Activated T-cell treated with anti-CD3 and anti-CD28 coated beads, Interleukin-2, amount 50 U/mL, for 72 hours (primary cell): ENCODE measurements around the gene B4GALT2. TPM values are rescaled to one million over a fixed set of nuclear protein-coding genes. Genes with fewer than 3 reads are reported as not detected.

Experiments used
- ATAC-seq, 2 donors: fragments of 150-1000 bp; cut with Tn5 transposase; replicated peaks in 1 of 2; 2 replicates each; pipeline ENCODE4 v1.10.0; 2021; ENCODE audit warnings: moderate library complexity in 2 of 2, mild to moderate bottlenecking in 1 of 2
- DNase-seq, 2 donors: peaks; one replicate each; pipeline ENCODE4 v3.0.0; 2021 to 2022; ENCODE audit warnings: mixed read lengths in 1 of 2
- H3K27ac Mint-ChIP-seq: one replicate; pipeline ENCODE4 v1.8.0; 2022; ENCODE audit warnings: mild to moderate bottlenecking, moderate library complexity, mixed read lengths
- H3K27me3 Mint-ChIP-seq: one replicate; pipeline ENCODE4 v1.8.0; 2022; ENCODE audit warnings: low read depth, mixed read lengths
- H3K36me3 Mint-ChIP-seq, 2 donors: one replicate each; pipeline ENCODE4 v1.8.0; 2022; ENCODE audit warnings: mixed read lengths in 2 of 2, mild to moderate bottlenecking in 1 of 2; ENCODE audit not compliant: insufficient read depth in 2 of 2
- H3K4me1 Mint-ChIP-seq: one replicate; pipeline ENCODE4 v1.8.0; 2022; ENCODE audit warnings: low read depth, mixed read lengths
- H3K4me3 Mint-ChIP-seq, 2 donors: one replicate each; pipeline ENCODE4 v1.8.0; 2022; ENCODE audit warnings: mild to moderate bottlenecking in 2 of 2, mixed read lengths in 2 of 2, moderate library complexity in 2 of 2
- H3K9me3 Mint-ChIP-seq, 2 donors: one replicate each; pipeline ENCODE4 v1.8.0; 2022; ENCODE audit warnings: mixed read lengths in 2 of 2
- total RNA-seq, 2 donors: library from RNA; stranded (reverse); gene quantifications; one replicate each; pipeline ENCODE4 v1.2.3, GENCODE V29; 2022

B4GALT2 gene
- total RNA-seq, 2 donors from 2014 or later = 19.5 to 20.4 TPM

GRCh38 chr1:44040418-44040817 is 61.4 kb downstream of the B4GALT2 start:
- no peak overlapping the region for H3K4me3 Mint-ChIP-seq
- no peak overlapping the region for H3K27ac Mint-ChIP-seq
- DNase-seq (no peak), ATAC-seq (no peak)
- peaks cover 12% of the 10 kb centered on the region for H3K4me1 Mint-ChIP-seq
- H3K36me3 Mint-ChIP-seq = peaks cover 0 to 2% of the 10 kb centered on the region in 2 donors
- no peaks in the 10 kb centered on the region for H3K9me3 Mint-ChIP-seq
- H3K27me3 Mint-ChIP-seq = peaks cover 10% of the 10 kb centered on the region

Other genes with a start within 250 kb of the B4GALT2 start
- 1 to 10 TPM; 1.9 to 3.0 TPM for gene ARTN, start 45.4 kb upstream of the B4GALT2 start, total RNA-seq
- 10 to 100 TPM; 21.0 to 27.3 TPM for gene IPO13, start 32.3 kb upstream of the B4GALT2 start, total RNA-seq
- gene DPH2, start 9.2 kb upstream of the B4GALT2 start, total RNA-seq = 10 to 100 TPM; 21.4 to 31.0 TPM
- 10 to 100 TPM; 89.9 to 98.0 TPM for gene ATP6V0B, start 4.2 kb upstream of the B4GALT2 start, total RNA-seq
- gene CCDC24, start 12.4 kb downstream of the B4GALT2 start, total RNA-seq = 1 to 10 TPM in 1 of 2 donors, under 1 TPM in 1; 0.99 to 1.4 TPM
- gene SLC6A9, start 52.3 kb downstream of the B4GALT2 start, total RNA-seq = 10 to 100 TPM; 24.5 to 28.3 TPM
- gene KLF17, start 139.6 kb downstream of the B4GALT2 start, total RNA-seq = not detected
- gene KLF18, start 162.4 kb downstream of the B4GALT2 start, total RNA-seq = not detected
- 10 to 100 TPM; 40.0 to 46.6 TPM for gene DMAP1, start 234.3 kb downstream of the B4GALT2 start, total RNA-seq